ENCODE results near the gene RAD21L1.
A peak's percentile ranks its signal among the peaks of the same experiment; 100 is the strongest.
"Not testable (repeated sequence)": the region's sequence is repeated elsewhere in the genome, so short reads cannot be mapped to it uniquely, and the experiment has no call there.

RAD21L1 gene

GRCh38 chr20:1209447-1210387 lies 16.1 kb upstream of the RAD21L1 start:
- no peak overlapping the region for H3K4me3 ChIP-seq (ENCODE audit: low read length in 2 of 2)
- H3K4me1 ChIP-seq (ENCODE audit: control insufficient read depth, insufficient read depth, low read length): peaks cover 5% of the 10 kb centered on the region
- H3K27ac ChIP-seq (ENCODE audit: low read length): no peak overlapping the region
- H3K9ac ChIP-seq (ENCODE audit: low read length in 2 of 2): no peak overlapping the region
- H3K9me3 ChIP-seq (ENCODE audit: control insufficient read depth in 2 of 2, low read length in 2 of 2): no peaks in the 10 kb centered on the region
- H3K36me3 ChIP-seq (ENCODE audit: control insufficient read depth in 2 of 2, insufficient read depth in 2 of 2, low read length in 2 of 2): no peaks in the 10 kb centered on the region
- peaks cover 0 to 18% of the 10 kb centered on the region in 2 donors for H3K27me3 ChIP-seq (ENCODE audit: control insufficient read depth in 1 of 2, insufficient read depth in 2 of 2, low read length in 2 of 2)

- no peak overlapping the region for H3K27ac ChIP-seq (ENCODE audit: low read length)
- H3K4me3 ChIP-seq (ENCODE audit: low read length in 2 of 2): no peak overlapping the region
- no peaks in the 10 kb centered on the region for H3K36me3 ChIP-seq (ENCODE audit: control insufficient read depth in 2 of 2, insufficient read depth in 2 of 2, low read length in 2 of 2)
- H3K4me1 ChIP-seq (ENCODE audit: control insufficient read depth, insufficient read depth, low read length): peaks cover 5% of the 10 kb centered on the region
- H3K9ac ChIP-seq (ENCODE audit: low read length in 2 of 2): no peak overlapping the region
- no peaks in the 10 kb centered on the region for H3K9me3 ChIP-seq (ENCODE audit: control insufficient read depth in 2 of 2, low read length in 2 of 2)
- H3K27me3 ChIP-seq (ENCODE audit: control insufficient read depth in 1 of 2, insufficient read depth in 2 of 2, low read length in 2 of 2): peaks cover 4 to 18% of the 10 kb centered on the region in 2 donors
Measured at GRCh38 chr20:1210501-1210900, 15.3 kb upstream of the RAD21L1 start.

GRCh38 chr20:1212023-1212422 lies 13.8 kb upstream of the RAD21L1 start:
- Histone ChIP-seq H3K4me1 (ENCODE audit: control insufficient read depth, insufficient read depth, low read length) (peaks cover 5% of the 10 kb centered on the region), H3K9me3 (ENCODE audit: control insufficient read depth in 2 of 2, low read length in 2 of 2) (no peaks in the 10 kb centered on the region), H3K4me3 (ENCODE audit: low read length in 2 of 2) (no peak overlapping the region), H3K9ac (ENCODE audit: low read length in 2 of 2) (no peak overlapping the region), H3K36me3 (ENCODE audit: control insufficient read depth in 2 of 2, insufficient read depth in 2 of 2, low read length in 2 of 2) (no peaks in the 10 kb centered on the region), H3K27ac (ENCODE audit: low read length) (no peak overlapping the region), H3K27me3 (ENCODE audit: control insufficient read depth in 1 of 2, insufficient read depth in 2 of 2, low read length in 2 of 2) (peaks cover 4 to 22% of the 10 kb centered on the region in 2 donors)

DNA sequence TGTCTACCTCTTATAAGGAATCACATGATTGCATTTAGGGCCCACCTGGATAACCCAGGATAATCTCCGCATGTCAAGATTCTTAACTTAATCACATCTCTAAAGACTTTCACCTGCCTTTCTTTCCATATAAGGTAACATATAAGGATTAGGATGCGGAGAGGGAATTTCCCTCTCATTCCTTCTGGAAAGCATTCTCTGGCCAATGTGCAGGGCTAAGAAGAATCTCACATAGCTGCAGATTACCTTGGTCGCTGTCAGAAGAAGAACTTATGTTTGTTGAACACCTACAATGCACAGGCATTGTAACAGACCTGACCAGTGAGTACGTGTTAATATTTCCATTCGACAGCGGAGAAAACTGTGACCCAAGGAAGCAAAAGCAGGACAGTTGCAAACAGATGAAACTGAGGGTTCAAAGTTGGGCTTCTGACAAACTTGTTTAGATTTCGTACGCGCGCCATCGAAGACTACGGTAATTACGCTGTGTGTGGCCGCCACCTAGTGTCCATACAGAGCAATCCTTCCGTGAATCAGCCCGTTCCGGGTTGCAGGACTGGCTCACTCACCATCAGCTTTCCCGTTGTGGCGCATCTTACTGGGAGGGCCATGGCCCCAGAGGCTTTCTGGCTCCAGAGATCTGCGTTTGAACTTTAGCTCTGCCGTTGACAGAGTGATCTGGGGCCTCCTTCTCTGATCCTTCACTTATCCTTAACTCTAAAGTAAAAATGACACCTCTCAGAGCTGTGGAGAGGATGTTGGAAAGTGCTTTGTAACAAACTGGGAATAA lies 13.0 kb upstream of the RAD21L1 start:
- Histone ChIP-seq H3K27me3 (ENCODE audit: control insufficient read depth in 1 of 2, insufficient read depth in 2 of 2, low read length in 2 of 2) (peaks cover 4 to 20% of the 10 kb centered on the region in 2 donors), H3K4me1 (ENCODE audit: control insufficient read depth, insufficient read depth, low read length) (peaks cover 5% of the 10 kb centered on the region), H3K4me3 (ENCODE audit: low read length in 2 of 2) (peak overlapping the region in 1 of 2 donors; percentile 47), H3K9ac (ENCODE audit: low read length in 2 of 2) (no peak overlapping the region), H3K36me3 (ENCODE audit: control insufficient read depth in 2 of 2, insufficient read depth in 2 of 2, low read length in 2 of 2) (no peaks in the 10 kb centered on the region), H3K27ac (ENCODE audit: low read length) (no peak overlapping the region), H3K9me3 (ENCODE audit: control insufficient read depth in 2 of 2, low read length in 2 of 2) (no peaks in the 10 kb centered on the region)

- Histone ChIP-seq H3K4me3 (ENCODE audit: low read length in 2 of 2) (no peak overlapping the region), H3K27me3 (ENCODE audit: control insufficient read depth in 1 of 2, insufficient read depth in 2 of 2, low read length in 2 of 2) (peaks cover 4 to 18% of the 10 kb centered on the region in 2 donors), H3K36me3 (ENCODE audit: control insufficient read depth in 2 of 2, insufficient read depth in 2 of 2, low read length in 2 of 2) (no peaks in the 10 kb centered on the region), H3K9me3 (ENCODE audit: control insufficient read depth in 2 of 2, low read length in 2 of 2) (no peaks in the 10 kb centered on the region), H3K27ac (ENCODE audit: low read length) (no peak overlapping the region), H3K4me1 (ENCODE audit: control insufficient read depth, insufficient read depth, low read length) (peaks cover 5% of the 10 kb centered on the region), H3K9ac (ENCODE audit: low read length in 2 of 2) (no peak overlapping the region)
Measured at GRCh38 chr20:1214838-1215261, 11.0 kb upstream of the RAD21L1 start.

- Histone ChIP-seq H3K9ac (ENCODE audit: low read length in 2 of 2) (no peak overlapping the region), H3K4me1 (ENCODE audit: control insufficient read depth, insufficient read depth, low read length) (peaks cover 5% of the 10 kb centered on the region), H3K36me3 (ENCODE audit: control insufficient read depth in 2 of 2, insufficient read depth in 2 of 2, low read length in 2 of 2) (no peaks in the 10 kb centered on the region), H3K27ac (ENCODE audit: low read length) (no peak overlapping the region), H3K4me3 (ENCODE audit: low read length in 2 of 2) (no peak overlapping the region), H3K9me3 (ENCODE audit: control insufficient read depth in 2 of 2, low read length in 2 of 2) (no peaks in the 10 kb centered on the region), H3K27me3 (ENCODE audit: control insufficient read depth in 1 of 2, insufficient read depth in 2 of 2, low read length in 2 of 2) (peaks cover 4 to 15% of the 10 kb centered on the region in 2 donors)
Measured at GRCh38 chr20:1215386-1216170, 10.3 kb upstream of the RAD21L1 start.

DNA sequence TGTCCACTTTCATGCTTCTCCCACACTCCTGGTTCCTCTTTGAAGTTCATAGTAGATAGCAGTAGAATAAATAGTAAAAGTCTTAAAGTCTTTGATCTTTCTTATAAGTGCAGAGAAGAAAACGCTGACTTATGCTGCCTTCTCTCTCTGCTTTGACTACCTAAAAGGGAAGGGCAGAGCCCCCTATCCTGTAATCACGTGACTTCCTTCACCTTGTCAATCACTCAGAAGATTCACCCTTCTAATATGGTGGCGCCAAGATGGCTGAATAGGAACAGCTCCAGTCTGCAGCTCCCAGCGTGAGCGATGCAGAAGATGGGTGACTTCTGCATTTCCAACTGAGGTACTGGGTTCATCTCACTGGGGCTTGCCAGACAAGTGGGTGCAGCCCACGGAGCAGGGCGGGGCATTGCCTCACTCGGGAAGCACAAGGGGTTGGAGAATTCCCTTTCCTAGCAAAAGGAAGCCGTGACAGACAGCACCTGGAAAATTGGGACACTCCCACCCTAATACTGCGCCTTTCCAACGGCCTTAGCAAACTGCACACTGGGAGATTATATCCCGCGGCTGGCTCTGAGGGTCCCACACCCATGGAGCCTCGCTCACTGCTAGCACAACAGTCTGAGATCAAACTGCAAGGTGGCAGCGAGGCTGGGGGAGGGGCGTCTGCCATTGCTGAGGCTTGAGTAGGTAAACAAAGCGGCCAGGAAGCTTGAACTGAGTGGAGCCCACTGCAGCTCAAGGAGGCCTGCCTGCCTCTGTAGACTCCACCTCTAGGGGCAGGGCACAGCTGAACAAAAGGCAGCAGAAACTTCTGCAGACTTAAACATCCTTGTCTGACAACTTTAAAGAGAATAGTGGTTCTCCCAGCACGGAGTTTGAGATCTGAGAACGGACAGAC lies 9.1 kb upstream of the RAD21L1 start:
- not testable (repeated sequence) for H3K4me3 ChIP-seq (ENCODE audit: low read length in 2 of 2); H3K4me1 ChIP-seq (ENCODE audit: control insufficient read depth, insufficient read depth, low read length); H3K9ac ChIP-seq (ENCODE audit: low read length in 2 of 2); H3K9me3 ChIP-seq (ENCODE audit: control insufficient read depth in 2 of 2, low read length in 2 of 2); H3K36me3 ChIP-seq (ENCODE audit: control insufficient read depth in 2 of 2, insufficient read depth in 2 of 2, low read length in 2 of 2); H3K27ac ChIP-seq (ENCODE audit: low read length)
- peaks cover 4 to 10% of the 10 kb centered on the region in 2 donors for H3K27me3 ChIP-seq (ENCODE audit: control insufficient read depth in 1 of 2, insufficient read depth in 2 of 2, low read length in 2 of 2)

GRCh38 chr20:1222750-1223149 lies 3.1 kb upstream of the RAD21L1 start:
- not testable (repeated sequence) for H3K4me1 ChIP-seq (ENCODE audit: control insufficient read depth, insufficient read depth, low read length); H3K9ac ChIP-seq (ENCODE audit: low read length in 2 of 2); H3K36me3 ChIP-seq (ENCODE audit: control insufficient read depth in 2 of 2, insufficient read depth in 2 of 2, low read length in 2 of 2); H3K9me3 ChIP-seq (ENCODE audit: control insufficient read depth in 2 of 2, low read length in 2 of 2); H3K4me3 ChIP-seq (ENCODE audit: low read length in 2 of 2); H3K27ac ChIP-seq (ENCODE audit: low read length)
- peaks cover 0 to 19% of the 10 kb centered on the region in 2 donors for H3K27me3 ChIP-seq (ENCODE audit: control insufficient read depth in 1 of 2, insufficient read depth in 2 of 2, low read length in 2 of 2)

DNA sequence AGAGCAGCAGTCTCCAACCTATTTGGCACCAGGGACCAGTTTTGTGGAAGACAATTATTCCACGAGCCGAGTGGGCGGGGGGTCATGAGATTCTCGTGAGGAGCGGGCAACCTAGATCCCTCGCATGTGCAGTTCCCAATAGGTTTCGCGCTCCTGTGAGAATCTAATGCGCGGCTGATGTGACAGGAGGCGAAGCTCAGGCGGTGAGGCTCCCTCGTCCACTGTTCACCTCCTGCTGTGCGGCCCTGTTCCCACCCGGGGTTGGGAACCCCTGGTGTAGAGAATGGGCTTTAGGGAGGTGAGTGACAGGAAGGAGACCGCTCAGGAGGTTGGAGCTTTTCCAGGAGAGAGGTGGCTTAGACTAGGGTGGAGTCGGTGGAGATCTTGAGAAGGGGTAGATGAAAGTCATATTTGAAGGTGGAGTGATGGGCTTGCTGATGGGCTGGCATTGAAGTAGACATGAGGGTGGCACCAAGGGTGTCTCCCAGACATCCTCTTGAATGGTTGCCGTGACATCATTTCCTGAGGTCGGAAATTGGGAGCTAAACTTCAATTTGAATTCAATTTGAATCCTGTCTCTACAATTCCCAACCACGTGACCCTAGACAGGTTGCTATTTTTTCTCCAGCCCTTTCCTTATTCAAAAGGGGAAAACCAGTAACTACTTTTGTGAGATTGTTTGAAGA lies 1.5 kb upstream of the RAD21L1 start:
- no peaks in the 10 kb centered on the region for H3K36me3 ChIP-seq (ENCODE audit: control insufficient read depth in 2 of 2, insufficient read depth in 2 of 2, low read length in 2 of 2)
- H3K4me3 ChIP-seq (ENCODE audit: low read length in 2 of 2): no peak overlapping the region
- no peaks in the 10 kb centered on the region for H3K9me3 ChIP-seq (ENCODE audit: control insufficient read depth in 2 of 2, low read length in 2 of 2)
- H3K4me1 ChIP-seq (ENCODE audit: control insufficient read depth, insufficient read depth, low read length): peaks cover 7% of the 10 kb centered on the region
- peaks cover 0 to 28% of the 10 kb centered on the region in 2 donors for H3K27me3 ChIP-seq (ENCODE audit: control insufficient read depth in 1 of 2, insufficient read depth in 2 of 2, low read length in 2 of 2)
- no peak overlapping the region for H3K9ac ChIP-seq (ENCODE audit: low read length in 2 of 2)
- H3K27ac ChIP-seq (ENCODE audit: low read length): no peak overlapping the region
